GDM1 (cell line): ENCODE results near the gene PTGES2.

Experiments
- DNase-seq: peaks from one replicate; lab custom pipeline; 2025; lab: John Stamatoyannopoulos, UW

Gene PTGES2

GRCh38 chr9:128102861-128103588 is 24.5 kb downstream of the PTGES2 start:
- DNase-seq, result no peak

GRCh38 chr9:128102196-128102595 is 25.3 kb downstream of the PTGES2 start:
- DNase-seq, result no peak

GRCh38 chr9:128101690-128102089 is 25.8 kb downstream of the PTGES2 start:
- no peak for DNase-seq

- no peak for DNase-seq
Observed at GRCh38 chr9:128101231-128101661, 26.3 kb downstream of the PTGES2 start.

- DNase-seq, result no peak
Observed at GRCh38 chr9:128100581-128100980, 26.9 kb downstream of the PTGES2 start.

GRCh38 chr9:128099932-128100491 is 27.5 kb downstream of the PTGES2 start:
- DNase-seq, result no peak

- DNase-seq, result no peak
Observed at GRCh38 chr9:128099231-128099931, 28.1 kb downstream of the PTGES2 start.

GRCh38 chr9:128098297-128099230 is 29.0 kb downstream of the PTGES2 start:
- DNase-seq, result peak; percentile 36

- DNase-seq, result no peak
Observed at GRCh38 chr9:128097543-128098296, 29.8 kb downstream of the PTGES2 start.

GRCh38 chr9:128096616-128097536 is 30.7 kb downstream of the PTGES2 start:
- no peak for DNase-seq

- no peak for DNase-seq
Observed at GRCh38 chr9:128094950-128095544, 32.5 kb downstream of the PTGES2 start.

GRCh38 chr9:128094166-128094949 is 33.2 kb downstream of the PTGES2 start:
- peak; percentile 86 for DNase-seq

GRCh38 chr9:128093011-128093410 is 34.5 kb downstream of the PTGES2 start:
- no peak for DNase-seq

- DNase-seq, result no peak
Observed at GRCh38 chr9:128092199-128092977, 35.1 kb downstream of the PTGES2 start.

- no peak for DNase-seq
Observed at GRCh38 chr9:128091571-128091970, 36.0 kb downstream of the PTGES2 start.

GRCh38 chr9:128091144-128091543 is 36.4 kb downstream of the PTGES2 start:
- no peak for DNase-seq

GRCh38 chr9:128089299-128089698 is 38.2 kb downstream of the PTGES2 start:
- DNase-seq, result no peak

- no peak for DNase-seq
Observed at GRCh38 chr9:128088253-128088945, 39.1 kb downstream of the PTGES2 start.
